Karpas-422 (cell line): Measurements from ENCODE around the gene ABCG1. TPM values are rescaled to one million over a fixed set of nuclear protein-coding genes. Genes with fewer than 3 reads are reported as not detected.

Experiments
- DNase-seq: peaks from one replicate; pipeline ENCODE4 v3.0.0-alpha.2; 2015
- H2AFZ ChIP-seq: fragments of 200-600 bp; sonication (generic); 2 replicates; pipeline ENCODE4 v1.6.1; 2014; ENCODE audit warnings: antibody characterized with exemption, low read length, mixed read lengths
- H3K27ac ChIP-seq: fragments of 200-600 bp; sonication (generic); 2 replicates; pipeline ENCODE4 v1.5.1; 2014; ENCODE audit warnings: mild to moderate bottlenecking, low read length, moderate library complexity
- H3K27me3 ChIP-seq: fragments of 200-600 bp; sonication (generic); 2 replicates; pipeline ENCODE4 v1.6.1; 2014; ENCODE audit warnings: low read length, mixed read lengths
- H3K36me3 ChIP-seq: fragments of 200-600 bp; sonication (generic); 2 replicates; pipeline ENCODE4 v1.6.1; 2014; ENCODE audit warnings: low read length, mixed read lengths; ENCODE audit not compliant: insufficient read depth
- H3K4me1 ChIP-seq: fragments of 200-600 bp; sonication (generic); 2 replicates; pipeline ENCODE4 v1.6.1; 2014; ENCODE audit warnings: mild to moderate bottlenecking, low read length, mixed read lengths
- H3K4me2 ChIP-seq: fragments of 200-600 bp; sonication (generic); 2 replicates; pipeline ENCODE4 v1.6.1; 2014; ENCODE audit warnings: low read length, low read depth, mild to moderate bottlenecking; ENCODE audit not compliant: poor library complexity, severe bottlenecking
- H3K4me3 ChIP-seq: fragments of 200-600 bp; sonication (generic); 2 replicates; pipeline ENCODE4 v1.5.1; 2014; ENCODE audit warnings: mild to moderate bottlenecking, antibody characterized with exemption, low read length, mixed read lengths
- H3K79me2 ChIP-seq: fragments of 200-600 bp; sonication (generic); 2 replicates; pipeline ENCODE4 v1.6.1; 2014; ENCODE audit warnings: mild to moderate bottlenecking, low read length, mixed read lengths
- H3K9ac ChIP-seq: fragments of 200-600 bp; sonication (generic); 2 replicates; pipeline ENCODE4 v1.6.0; 2014; ENCODE audit warnings: low read length
- H3K9me2 ChIP-seq: fragments of 200-600 bp; sonication (generic), shearing (Covaris generic); replicated peaks from 2 replicates; pipeline ENCODE4 v1.6.0; 2014; ENCODE audit warnings: mild to moderate bottlenecking, low read length, moderate library complexity; ENCODE audit not compliant: insufficient read depth
- H3K9me3 ChIP-seq: fragments of 300-700, 200-600 bp; sonication (generic); 2 replicates; pipeline ENCODE4 v1.6.1; 2014; ENCODE audit warnings: low read length, mixed read lengths
- H4K20me1 ChIP-seq: fragments of 200-600 bp; sonication (generic); 2 replicates; pipeline ENCODE4 v1.6.1; 2014; ENCODE audit warnings: mild to moderate bottlenecking, antibody characterized with exemption, low read length, low read depth; ENCODE audit not compliant: insufficient read depth
- total RNA-seq: library from RNA; depleted of rRNA; stranded (reverse); fragments of >200 nt; shearing (Covaris generic); gene quantifications from 2 replicates; pipeline ENCODE4 v1.2.3, GENCODE V29; 2014; ENCODE audit warnings: low replicate concordance

ABCG1 gene
- total RNA-seq, 1 experiment from 2014 or later = not detected

- no peak overlapping the region for H3K27ac ChIP-seq
- DNase-seq = no peak
- H3K4me1 ChIP-seq = no peaks in the 10 kb centered on the region
- H3K36me3 ChIP-seq = no peaks in the 10 kb centered on the region
- H3K79me2 ChIP-seq = no peaks in the 10 kb centered on the region
- H2AFZ ChIP-seq = no peak overlapping the region
- H3K4me3 ChIP-seq = no peak overlapping the region
- no peak overlapping the region for H3K9ac ChIP-seq
- no peaks in the 10 kb centered on the region for H4K20me1 ChIP-seq
- no peaks in the 10 kb centered on the region for H3K9me2 ChIP-seq
- no peak overlapping the region for H3K4me2 ChIP-seq
- H3K9me3 ChIP-seq = no peaks in the 10 kb centered on the region
- H3K27me3 ChIP-seq = no peaks in the 10 kb centered on the region
Observed at GRCh38 chr21:42266971-42267556, 48.1 kb downstream of the ABCG1 start.

GRCh38 chr21:42269386-42269785 is 50.4 kb downstream of the ABCG1 start:
- Histone ChIP-seq H3K79me2 (no peaks in the 10 kb centered on the region), H3K4me3 (no peak overlapping the region), H3K36me3 (no peaks in the 10 kb centered on the region), H3K27ac (no peak overlapping the region), H3K4me1 (no peaks in the 10 kb centered on the region), H3K4me2 (no peak overlapping the region), H4K20me1 (no peaks in the 10 kb centered on the region), H3K27me3 (no peaks in the 10 kb centered on the region), H3K9me2 (no peaks in the 10 kb centered on the region), H2AFZ (no peak overlapping the region), H3K9me3 (no peaks in the 10 kb centered on the region), H3K9ac (no peak overlapping the region)
- DNase-seq = no peak

GRCh38 chr21:42271065-42271464 is 52.1 kb downstream of the ABCG1 start:
- Histone ChIP-seq H4K20me1 (no peaks in the 10 kb centered on the region), H3K4me2 (no peak overlapping the region), H3K27me3 (no peaks in the 10 kb centered on the region), H3K4me1 (no peaks in the 10 kb centered on the region), H3K9ac (no peak overlapping the region), H3K4me3 (no peak overlapping the region), H3K9me3 (no peaks in the 10 kb centered on the region), H3K9me2 (no peaks in the 10 kb centered on the region), H3K36me3 (no peaks in the 10 kb centered on the region), H2AFZ (no peak overlapping the region), H3K79me2 (no peaks in the 10 kb centered on the region), H3K27ac (no peak overlapping the region)
- no peak for DNase-seq

GRCh38 chr21:42272109-42272962 is 53.4 kb downstream of the ABCG1 start:
- no peak overlapping the region for H3K4me2 ChIP-seq
- H3K4me3 ChIP-seq = no peak overlapping the region
- no peaks in the 10 kb centered on the region for H3K79me2 ChIP-seq
- H4K20me1 ChIP-seq = peaks cover 3% of the 10 kb centered on the region; the same call in 1 of the 2 replicates
- no peak overlapping the region for H3K27ac ChIP-seq
- H2AFZ ChIP-seq = no peak overlapping the region
- H3K4me1 ChIP-seq = no peaks in the 10 kb centered on the region
- no peaks in the 10 kb centered on the region for H3K27me3 ChIP-seq
- H3K9me3 ChIP-seq = no peaks in the 10 kb centered on the region
- no peaks in the 10 kb centered on the region for H3K36me3 ChIP-seq
- H3K9ac ChIP-seq = no peak overlapping the region
- no peak for DNase-seq
- H3K9me2 ChIP-seq = no peaks in the 10 kb centered on the region

- Histone ChIP-seq H3K9me2 (no peaks in the 10 kb centered on the region), H3K36me3 (no peaks in the 10 kb centered on the region), H3K27ac (no peak overlapping the region), H3K4me3 (no peak overlapping the region), H3K4me2 (no peak overlapping the region), H3K9me3 (no peaks in the 10 kb centered on the region), H3K27me3 (no peaks in the 10 kb centered on the region), H3K9ac (no peak overlapping the region), H3K4me1 (no peaks in the 10 kb centered on the region), H2AFZ (no peak overlapping the region), H3K79me2 (no peaks in the 10 kb centered on the region), H4K20me1 (peaks cover 3% of the 10 kb centered on the region; the same call in 1 of the 2 replicates)
- no peak for DNase-seq
Observed at GRCh38 chr21:42272984-42273600, 54.2 kb downstream of the ABCG1 start.

- Histone ChIP-seq H4K20me1 (peaks cover 3% of the 10 kb centered on the region; the same call in 1 of the 2 replicates), H3K9me3 (no peaks in the 10 kb centered on the region), H3K9ac (no peak overlapping the region), H3K9me2 (no peaks in the 10 kb centered on the region), H3K36me3 (no peaks in the 10 kb centered on the region), H2AFZ (no peak overlapping the region), H3K4me1 (no peaks in the 10 kb centered on the region), H3K79me2 (no peaks in the 10 kb centered on the region), H3K4me3 (no peak overlapping the region), H3K27ac (no peak overlapping the region), H3K4me2 (no peak overlapping the region), H3K27me3 (no peaks in the 10 kb centered on the region)
- DNase-seq = no peak
Observed at GRCh38 chr21:42276076-42276475, 57.1 kb downstream of the ABCG1 start.

- Histone ChIP-seq H3K27me3 (no peaks in the 10 kb centered on the region), H3K4me3 (no peak overlapping the region), H3K4me2 (no peak overlapping the region), H3K9me2 (no peaks in the 10 kb centered on the region), H3K36me3 (no peaks in the 10 kb centered on the region), H3K4me1 (no peaks in the 10 kb centered on the region), H4K20me1 (peaks cover 3% of the 10 kb centered on the region; the same call in 1 of the 2 replicates), H3K9me3 (no peaks in the 10 kb centered on the region), H3K9ac (no peak overlapping the region), H3K79me2 (no peaks in the 10 kb centered on the region), H3K27ac (no peak overlapping the region), H2AFZ (no peak overlapping the region)
- no peak for DNase-seq
Observed at GRCh38 chr21:42276526-42277154, 57.7 kb downstream of the ABCG1 start.

- H2AFZ ChIP-seq = no peak overlapping the region
- H3K36me3 ChIP-seq = no peaks in the 10 kb centered on the region
- H3K27ac ChIP-seq = no peak overlapping the region
- no peak overlapping the region for H3K9ac ChIP-seq
- no peaks in the 10 kb centered on the region for H3K4me1 ChIP-seq
- H3K9me3 ChIP-seq = no peaks in the 10 kb centered on the region
- no peaks in the 10 kb centered on the region for H3K27me3 ChIP-seq
- H3K79me2 ChIP-seq = no peaks in the 10 kb centered on the region
- no peaks in the 10 kb centered on the region for H3K9me2 ChIP-seq
- no peak for DNase-seq
- no peak overlapping the region for H3K4me3 ChIP-seq
- H3K4me2 ChIP-seq = no peak overlapping the region
- peaks cover 3% of the 10 kb centered on the region; the same call in 1 of the 2 replicates for H4K20me1 ChIP-seq
Observed at GRCh38 chr21:42277593-42277992, 58.7 kb downstream of the ABCG1 start.
